GM23338 (cell line): ENCODE data around the gene NWD2. TPM values are rescaled to one million over a fixed set of nuclear protein-coding genes. Genes with fewer than 3 reads are reported as not detected.

Experiments
- ATAC-seq: fragments of 200-7000 bp; cut with Tn5 transposase; 3 replicates; pipeline ENCODE4 v1.9.1; 2020
- DNase-seq: peaks from one replicate; pipeline ENCODE4 v3.0.0-alpha.2; 2015; ENCODE audit warnings: low spot score
- H2AFZ ChIP-seq: fragments of 200-600 bp; sonication (generic); 2 replicates; pipeline ENCODE4 v1.8.0; 2016; ENCODE audit warnings: antibody characterized with exemption, mild to moderate bottlenecking, moderate library complexity
- H3F3A ChIP-seq: fragments of 200-600 bp; sonication (generic); replicated peaks from 2 replicates; pipeline ENCODE4 v1.8.0; 2017; ENCODE audit warnings: antibody characterized with exemption, mixed run types, low read depth
- H3K27ac ChIP-seq: fragments of 200-600 bp; sonication (generic); 2 replicates; pipeline ENCODE4 v1.6.1; 2016; ENCODE audit warnings: low read depth
- H3K27me3 ChIP-seq: fragments of 200-600 bp; sonication (generic); 2 replicates; pipeline ENCODE4 v1.8.0; 2016; ENCODE audit warnings: mild to moderate bottlenecking, mixed run types, moderate library complexity; ENCODE audit not compliant: insufficient read depth
- H3K36me3 ChIP-seq: fragments of 200-600 bp; sonication (generic); 2 replicates; pipeline ENCODE4 v1.8.0; 2016; ENCODE audit warnings: mild to moderate bottlenecking; ENCODE audit not compliant: insufficient read depth
- H3K4me1 ChIP-seq: fragments of 200-600 bp; sonication (generic); 2 replicates; pipeline ENCODE4 v1.8.0; 2016; ENCODE audit warnings: mild to moderate bottlenecking, moderate library complexity; ENCODE audit not compliant: insufficient read depth
- H3K4me2 ChIP-seq: fragments of 200-600 bp; sonication (generic); 2 replicates; pipeline ENCODE4 v1.7.1; 2017; ENCODE audit warnings: mixed run types
- H3K4me3 ChIP-seq: fragments of 200-600 bp; sonication (generic); 2 replicates; pipeline ENCODE4 v1.6.1; 2016; ENCODE audit warnings: mixed run types
- H3K79me2 ChIP-seq: fragments of 200-600 bp; sonication (generic); replicated peaks from 2 replicates; pipeline ENCODE4 v1.8.0; 2017; ENCODE audit warnings: mild to moderate bottlenecking; ENCODE audit not compliant: insufficient read depth
- H3K9me2 ChIP-seq: fragments of 200-600 bp; sonication (generic); 2 replicates; pipeline ENCODE4 v1.8.0; 2017; ENCODE audit not compliant: insufficient read depth
- H4K20me1 ChIP-seq: fragments of 200-600 bp; sonication (generic); replicated peaks from 2 replicates; pipeline ENCODE4 v1.8.0; 2017; ENCODE audit warnings: mild to moderate bottlenecking; ENCODE audit not compliant: insufficient read depth
- H3K27ac Mint-ChIP-seq: 2 replicates; pipeline ENCODE4 v1.8.0; 2020; ENCODE audit warnings: inconsistent platforms, mild to moderate bottlenecking, moderate library complexity, mixed read lengths
- H3K27me3 Mint-ChIP-seq: 3 replicates; pipeline ENCODE4 v1.8.0; 2022; ENCODE audit warnings: low read depth, mild to moderate bottlenecking, moderate library complexity, mixed read lengths, inconsistent platforms; ENCODE audit not compliant: insufficient read depth, poor library complexity
- H3K36me3 Mint-ChIP-seq: 3 replicates; pipeline ENCODE4 v1.8.0; 2021; ENCODE audit warnings: low read depth, mild to moderate bottlenecking, inconsistent platforms, moderate library complexity, mixed read lengths
- H3K4me1 Mint-ChIP-seq: 3 replicates; pipeline ENCODE4 v1.8.0; 2020; ENCODE audit warnings: mild to moderate bottlenecking, inconsistent platforms, mixed read lengths
- H3K4me3 Mint-ChIP-seq: 3 replicates; pipeline ENCODE4 v1.8.0; 2021; ENCODE audit warnings: moderate library complexity, mild to moderate bottlenecking, inconsistent platforms, mixed read lengths
- H3K9me3 Mint-ChIP-seq: 3 replicates; pipeline ENCODE4 v1.8.0; 2020; ENCODE audit warnings: moderate library complexity, mild to moderate bottlenecking, inconsistent platforms, mixed read lengths
- CREB1 ChIP-seq: fragments of 250-450 bp; sonication (Bioruptor Pico); IDR thresholded peaks from 2 replicates; pipeline ENCODE4 v1.5.0; 2020; ENCODE audit warnings: low read depth, mild to moderate bottlenecking, moderate library complexity
- CTCF ChIP-seq, 2 experiments: fragments of 200-600 bp in 1 of 2; sonication (generic) in 1 of 2; conservative IDR thresholded peaks; 2 replicates each; pipeline versions ENCODE4 v1.5.1 to v1.6.1; 2016 to 2017; ENCODE audit warnings: antibody characterized with exemption in 2 of 2, low read depth in 2 of 2, mild to moderate bottlenecking in 2 of 2, moderate library complexity in 1 of 2
- EZH2 ChIP-seq: fragments of 200-600 bp; sonication (generic); IDR thresholded peaks from one replicate; pipeline ENCODE4 v1.8.0; 2017; ENCODE audit warnings: antibody characterized with exemption, mild to moderate bottlenecking, low read depth; ENCODE audit not compliant: unreplicated experiment
- EZH2phosphoT487 ChIP-seq: fragments of 200-600 bp; sonication (generic); IDR thresholded peaks from one replicate; pipeline ENCODE4 v1.8.1; 2018; ENCODE audit warnings: antibody characterized with exemption; ENCODE audit not compliant: unreplicated experiment
- REST ChIP-seq: IDR thresholded peaks from one replicate; pipeline ENCODE4 v1.6.1; 2018; ENCODE audit warnings: antibody characterized with exemption; ENCODE audit not compliant: unreplicated experiment
- STAT1 ChIP-seq: IDR thresholded peaks from one replicate; pipeline ENCODE4 v1.6.1; 2016; ENCODE audit warnings: antibody characterized with exemption; ENCODE audit not compliant: unreplicated experiment
- ZNF114 ChIP-seq: fragments of 250-450 bp; sonication (Bioruptor Pico); IDR thresholded peaks from 2 replicates; pipeline ENCODE4 v1.5.0; 2020; ENCODE audit warnings: mild to moderate bottlenecking, moderate library complexity
- ZNF331 ChIP-seq: fragments of 250-450 bp; sonication (Bioruptor Pico); IDR thresholded peaks from 2 replicates; pipeline ENCODE4 v1.5.0; 2020; ENCODE audit warnings: low read depth, mild to moderate bottlenecking, moderate library complexity
- ZNF462 ChIP-seq: fragments of 250-450 bp; sonication (Bioruptor Pico); IDR thresholded peaks from 2 replicates; pipeline ENCODE4 v1.5.0; 2020; ENCODE audit warnings: mild to moderate bottlenecking, moderate library complexity
- polyA plus RNA-seq: library from polyadenylated mRNA; unstranded; fragments of >200 nt; fragmentation: Nextera tagmentation; extraction: Ambion mirVana; gene quantifications from 2 replicates; pipeline ENCODE4 v1.2.1, GENCODE V29; 2016
- total RNA-seq: library from RNA; depleted of rRNA; stranded (reverse); fragments of >200 nt; shearing (Covaris generic); gene quantifications from 2 replicates; pipeline ENCODE4 v1.2.3, GENCODE V29; 2014

Gene NWD2
- total and polyA plus RNA-seq, 2 experiments from 2014 or later: 0.07 TPM; not detected in 1

GRCh38 chr4:37243051-37243450, 1.5 kb upstream of the NWD2 start:
- Mint-ChIP-seq H3K4me3 (peak overlapping the region; percentile 79), H3K27me3 (peaks cover 58% of the 10 kb centered on the region), H3K9me3 (peaks cover 2% of the 10 kb centered on the region; the same call in 1 of the 3 replicates), H3K4me1 (peaks cover 30% of the 10 kb centered on the region), H3K36me3 (no peaks in the 10 kb centered on the region), H3K27ac (no peak overlapping the region)
- TF ChIP-seq ZNF114 (CRISPR knock-in tag): no peak
- TF ChIP-seq EZH2phosphoT487: no peak
- TF ChIP-seq CTCF (conservative IDR thresholded peaks at IDR 0.05; ENCODE audit: low read depth in 2 of 2): peak; percentile 41 to 66
- TF ChIP-seq EZH2: no peak
- TF ChIP-seq REST: no peak
- TF ChIP-seq ZNF331: no peak
- no peak for TF ChIP-seq CREB1 (CRISPR knock-in tag)
- TF ChIP-seq ZNF462: no peak
- TF ChIP-seq STAT1: no peak
- no peaks in the 10 kb centered on the region for H3K36me3 ChIP-seq
- peak; percentile 59 for DNase-seq
- no peak overlapping the region for H3K27ac ChIP-seq
- H3K4me2 ChIP-seq: peak overlapping the region; percentile 90
- H3K27me3 ChIP-seq: peaks cover 97% of the 10 kb centered on the region
- H3K79me2 ChIP-seq: no peaks in the 10 kb centered on the region
- H3K4me1 ChIP-seq: peaks cover 29% of the 10 kb centered on the region
- no peaks in the 10 kb centered on the region for H3K9me2 ChIP-seq
- no peak overlapping the region for H2AFZ ChIP-seq
- H4K20me1 ChIP-seq: no peaks in the 10 kb centered on the region
- peak overlapping the region; percentile 69 for H3K4me3 ChIP-seq
- H3F3A ChIP-seq: peaks cover 2% of the 10 kb centered on the region; the same call in 1 of the 2 replicates
- peak; percentile 48 for ATAC-seq
